ENCODE measurements around the gene STARD7.

- TF ChIP-seq CTCF (IDR thresholded peaks at IDR 0.05) (no peak), EZH2 (IDR thresholded peaks at IDR 0.05; ENCODE audit: borderline replicate concordance, insufficient read depth, low read depth, low read length, poor library complexity, severe bottlenecking) (no peak)
Observed at GRCh38 chr2:96140941-96141623, 67.5 kb downstream of the STARD7 start.

Data from B cell (primary cell).